ENCODE results near the gene AUTS2. TPM values are rescaled to one million over a fixed set of nuclear protein-coding genes. Genes with fewer than 3 reads are reported as not detected.

The AUTS2 gene
- total and polyA plus RNA-seq, 2 experiments from 2014 or later: 32.0 to 91.0 TPM

DNA sequence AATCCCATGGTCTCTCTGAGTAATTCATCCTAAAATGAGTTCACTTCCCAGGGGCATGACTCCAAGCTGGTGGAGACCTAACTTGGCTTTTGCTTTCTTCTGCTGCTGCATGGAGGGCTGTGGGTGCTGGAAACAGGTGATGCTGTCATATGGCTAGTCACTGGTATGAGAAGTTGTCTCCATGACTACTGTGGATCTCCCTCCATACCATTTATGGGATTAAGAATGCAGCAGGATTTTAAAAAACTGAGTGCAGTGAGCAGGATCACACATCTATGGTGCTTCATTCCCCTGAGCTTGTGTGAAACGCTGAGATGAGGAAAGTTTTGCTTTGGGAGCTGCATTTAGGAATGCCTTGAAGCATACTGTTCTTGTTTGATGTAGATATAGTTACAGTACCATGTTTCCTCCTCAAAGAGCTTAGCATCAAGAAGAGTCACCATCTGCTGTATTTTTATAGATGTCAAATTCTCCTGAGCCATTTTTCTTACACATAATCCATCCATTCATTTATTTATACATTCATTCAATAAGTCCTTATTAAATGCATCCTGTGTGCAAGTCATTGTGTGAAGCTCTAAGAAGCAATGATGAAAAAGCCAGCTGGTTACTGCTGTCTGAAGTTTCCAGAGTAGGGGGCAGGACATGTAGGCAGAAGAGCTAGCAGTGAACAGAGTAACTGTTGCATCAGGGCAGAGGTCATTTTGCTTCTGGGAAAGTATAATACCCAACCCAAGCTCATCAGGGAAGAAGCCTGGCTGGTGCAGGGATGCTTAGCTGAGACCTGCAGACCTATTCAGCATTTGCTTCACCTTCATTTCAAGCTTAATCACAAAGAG lies 534.8 kb downstream of the AUTS2 start:
- no peaks in the 10 kb centered on the region for H3K9me3 Mint-ChIP-seq
- no peak overlapping the region for H3K4me3 Mint-ChIP-seq
- H3K9me2 ChIP-seq (ENCODE audit: insufficient read depth): no peaks in the 10 kb centered on the region
- H3K27me3 ChIP-seq (ENCODE audit: insufficient read depth): no peaks in the 10 kb centered on the region
- no peak overlapping the region for H2AFZ ChIP-seq
- no peak overlapping the region for H3K4me2 ChIP-seq
- H3K79me2 ChIP-seq (replicated peaks; ENCODE audit: insufficient read depth): no peaks in the 10 kb centered on the region
- peaks cover 5% of the 10 kb centered on the region; the same call in 1 of the 2 replicates for H3K4me1 ChIP-seq (ENCODE audit: insufficient read depth)
- no peaks in the 10 kb centered on the region for H3K36me3 Mint-ChIP-seq (ENCODE audit: low read depth)
- no peaks in the 10 kb centered on the region for H4K20me1 ChIP-seq (replicated peaks; ENCODE audit: insufficient read depth)
- peaks cover 25% of the 10 kb centered on the region for H3K4me1 Mint-ChIP-seq
- no peak for DNase-seq (ENCODE audit: low spot score)
- no peak; the same call in 2 of the 3 replicates for ATAC-seq
- H3K4me3 ChIP-seq: no peak overlapping the region
- peaks cover 1% of the 10 kb centered on the region for H3K27me3 Mint-ChIP-seq (ENCODE audit: insufficient read depth, low read depth, poor library complexity)
- 0 out of 2 replicates have a peak overlapping the region, but pooled peaks have one; percentile 11 for H3K27ac Mint-ChIP-seq
- H3F3A ChIP-seq (replicated peaks; ENCODE audit: low read depth): no peaks in the 10 kb centered on the region
- no peaks in the 10 kb centered on the region for H3K36me3 ChIP-seq (ENCODE audit: insufficient read depth)
- no peak overlapping the region for H3K27ac ChIP-seq (ENCODE audit: low read depth)
- TF ChIP-seq, protein P1, sequence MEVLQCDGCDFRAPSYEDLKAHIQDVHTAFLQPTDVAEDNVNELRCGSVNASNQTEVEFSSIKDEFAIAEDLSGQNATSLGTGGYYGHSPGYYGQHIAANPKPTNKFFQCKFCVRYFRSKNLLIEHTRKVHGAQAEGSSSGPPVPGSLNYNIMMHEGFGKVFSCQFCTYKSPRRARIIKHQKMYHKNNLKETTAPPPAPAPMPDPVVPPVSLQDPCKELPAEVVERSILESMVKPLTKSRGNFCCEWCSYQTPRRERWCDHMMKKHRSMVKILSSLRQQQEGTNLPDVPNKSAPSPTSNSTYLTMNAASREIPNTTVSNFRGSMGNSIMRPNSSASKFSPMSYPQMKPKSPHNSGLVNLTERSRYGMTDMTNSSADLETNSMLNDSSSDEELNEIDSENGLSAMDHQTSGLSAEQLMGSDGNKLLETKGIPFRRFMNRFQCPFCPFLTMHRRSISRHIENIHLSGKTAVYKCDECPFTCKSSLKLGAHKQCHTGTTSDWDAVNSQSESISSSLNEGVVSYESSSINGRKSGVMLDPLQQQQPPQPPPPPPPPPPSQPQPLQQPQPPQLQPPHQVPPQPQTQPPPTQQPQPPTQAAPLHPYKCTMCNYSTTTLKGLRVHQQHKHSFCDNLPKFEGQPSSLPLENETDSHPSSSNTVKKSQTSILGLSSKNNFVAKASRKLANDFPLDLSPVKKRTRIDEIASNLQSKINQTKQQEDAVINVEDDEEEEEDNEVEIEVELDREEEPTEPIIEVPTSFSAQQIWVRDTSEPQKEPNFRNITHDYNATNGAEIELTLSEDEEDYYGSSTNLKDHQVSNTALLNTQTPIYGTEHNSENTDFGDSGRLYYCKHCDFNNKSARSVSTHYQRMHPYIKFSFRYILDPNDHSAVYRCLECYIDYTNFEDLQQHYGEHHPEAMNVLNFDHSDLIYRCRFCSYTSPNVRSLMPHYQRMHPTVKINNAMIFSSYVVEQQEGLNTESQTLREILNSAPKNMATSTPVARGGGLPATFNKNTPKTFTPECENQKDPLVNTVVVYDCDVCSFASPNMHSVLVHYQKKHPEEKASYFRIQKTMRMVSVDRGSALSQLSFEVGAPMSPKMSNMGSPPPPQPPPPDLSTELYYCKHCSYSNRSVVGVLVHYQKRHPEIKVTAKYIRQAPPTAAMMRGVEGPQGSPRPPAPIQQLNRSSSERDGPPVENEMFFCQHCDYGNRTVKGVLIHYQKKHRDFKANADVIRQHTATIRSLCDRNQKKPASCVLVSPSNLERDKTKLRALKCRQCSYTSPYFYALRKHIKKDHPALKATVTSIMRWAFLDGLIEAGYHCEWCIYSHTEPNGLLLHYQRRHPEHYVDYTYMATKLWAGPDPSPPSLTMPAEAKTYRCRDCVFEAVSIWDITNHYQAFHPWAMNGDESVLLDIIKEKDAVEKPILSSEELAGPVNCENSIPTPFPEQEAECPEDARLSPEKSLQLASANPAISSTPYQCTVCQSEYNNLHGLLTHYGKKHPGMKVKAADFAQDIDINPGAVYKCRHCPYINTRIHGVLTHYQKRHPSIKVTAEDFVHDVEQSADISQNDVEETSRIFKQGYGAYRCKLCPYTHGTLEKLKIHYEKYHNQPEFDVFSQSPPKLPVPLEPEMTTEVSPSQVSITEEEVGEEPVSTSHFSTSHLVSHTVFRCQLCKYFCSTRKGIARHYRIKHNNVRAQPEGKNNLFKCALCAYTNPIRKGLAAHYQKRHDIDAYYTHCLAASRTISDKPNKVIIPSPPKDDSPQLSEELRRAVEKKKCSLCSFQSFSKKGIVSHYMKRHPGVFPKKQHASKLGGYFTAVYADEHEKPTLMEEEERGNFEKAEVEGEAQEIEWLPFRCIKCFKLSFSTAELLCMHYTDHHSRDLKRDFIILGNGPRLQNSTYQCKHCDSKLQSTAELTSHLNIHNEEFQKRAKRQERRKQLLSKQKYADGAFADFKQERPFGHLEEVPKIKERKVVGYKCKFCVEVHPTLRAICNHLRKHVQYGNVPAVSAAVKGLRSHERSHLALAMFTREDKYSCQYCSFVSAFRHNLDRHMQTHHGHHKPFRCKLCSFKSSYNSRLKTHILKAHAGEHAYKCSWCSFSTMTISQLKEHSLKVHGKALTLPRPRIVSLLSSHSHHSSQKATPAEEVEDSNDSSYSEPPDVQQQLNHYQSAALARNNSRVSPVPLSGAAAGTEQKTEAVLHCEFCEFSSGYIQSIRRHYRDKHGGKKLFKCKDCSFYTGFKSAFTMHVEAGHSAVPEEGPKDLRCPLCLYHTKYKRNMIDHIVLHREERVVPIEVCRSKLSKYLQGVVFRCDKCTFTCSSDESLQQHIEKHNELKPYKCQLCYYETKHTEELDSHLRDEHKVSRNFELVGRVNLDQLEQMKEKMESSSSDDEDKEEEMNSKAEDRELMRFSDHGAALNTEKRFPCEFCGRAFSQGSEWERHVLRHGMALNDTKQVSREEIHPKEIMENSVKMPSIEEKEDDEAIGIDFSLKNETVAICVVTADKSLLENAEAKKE (CRISPR knock-in tag; IDR thresholded peaks at IDR 0.05): no peak
- TF ChIP-seq POLR2AphosphoS5 (IDR thresholded peaks at IDR 0.05; ENCODE audit: low read depth) (no peak), STAT1 (IDR thresholded peaks at IDR 0.05; ENCODE audit: unreplicated experiment) (no peak), CREB1 (CRISPR knock-in tag; IDR thresholded peaks at IDR 0.05; ENCODE audit: low read depth) (no peak), JUNB (IDR thresholded peaks at IDR 0.05; ENCODE audit: unreplicated experiment) (no peak), ZNF114 (CRISPR knock-in tag; IDR thresholded peaks at IDR 0.05) (no peak), NANOG (IDR thresholded peaks at IDR 0.05; ENCODE audit: borderline replicate concordance) (no peak), EZH2 (IDR thresholded peaks at IDR 0.05; ENCODE audit: low read depth, unreplicated experiment) (no peak), EZH2phosphoT487 (IDR thresholded peaks at IDR 0.05; ENCODE audit: unreplicated experiment) (no peak)
- TF ChIP-seq, protein P2, sequence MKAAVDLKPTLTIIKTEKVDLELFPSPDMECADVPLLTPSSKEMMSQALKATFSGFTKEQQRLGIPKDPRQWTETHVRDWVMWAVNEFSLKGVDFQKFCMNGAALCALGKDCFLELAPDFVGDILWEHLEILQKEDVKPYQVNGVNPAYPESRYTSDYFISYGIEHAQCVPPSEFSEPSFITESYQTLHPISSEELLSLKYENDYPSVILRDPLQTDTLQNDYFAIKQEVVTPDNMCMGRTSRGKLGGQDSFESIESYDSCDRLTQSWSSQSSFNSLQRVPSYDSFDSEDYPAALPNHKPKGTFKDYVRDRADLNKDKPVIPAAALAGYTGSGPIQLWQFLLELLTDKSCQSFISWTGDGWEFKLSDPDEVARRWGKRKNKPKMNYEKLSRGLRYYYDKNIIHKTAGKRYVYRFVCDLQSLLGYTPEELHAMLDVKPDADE (IDR thresholded peaks at IDR 0.05): no peak

Measured in GM23338 (cell line).